GM12892 (cell line): ENCODE measurements around the gene ODAD2.
"Not testable (repeated sequence)": the region's sequence is repeated elsewhere in the genome, so short reads cannot be mapped to it uniquely, and the experiment has no call there.

Source experiments
- DNase-seq: peaks from one replicate; pipeline ENCODE4 v3.0.0; 2011; ENCODE audit not compliant: insufficient read length
- FAIRE-seq: peaks from 2 replicates; lab custom pipeline; 2011; peaks lifted over from hg19 to GRCh38; lab: Jason Lieb, UNC
- POLR2A ChIP-seq: IDR thresholded peaks from 2 replicates; pipeline ENCODE4 v1.6.1; 2011; ENCODE audit warnings: low read depth, low read length, control low read depth
- POLR2AphosphoS5 ChIP-seq: IDR thresholded peaks from 2 replicates; pipeline ENCODE4 v1.6.1; 2011; ENCODE audit warnings: low read depth, low read length, control low read depth
- TAF1 ChIP-seq: IDR thresholded peaks from 2 replicates; pipeline ENCODE4 v1.6.1; 2011; ENCODE audit warnings: low read depth, mild to moderate bottlenecking, control low read depth, low read length, borderline replicate concordance

The ODAD2 gene

DNA sequence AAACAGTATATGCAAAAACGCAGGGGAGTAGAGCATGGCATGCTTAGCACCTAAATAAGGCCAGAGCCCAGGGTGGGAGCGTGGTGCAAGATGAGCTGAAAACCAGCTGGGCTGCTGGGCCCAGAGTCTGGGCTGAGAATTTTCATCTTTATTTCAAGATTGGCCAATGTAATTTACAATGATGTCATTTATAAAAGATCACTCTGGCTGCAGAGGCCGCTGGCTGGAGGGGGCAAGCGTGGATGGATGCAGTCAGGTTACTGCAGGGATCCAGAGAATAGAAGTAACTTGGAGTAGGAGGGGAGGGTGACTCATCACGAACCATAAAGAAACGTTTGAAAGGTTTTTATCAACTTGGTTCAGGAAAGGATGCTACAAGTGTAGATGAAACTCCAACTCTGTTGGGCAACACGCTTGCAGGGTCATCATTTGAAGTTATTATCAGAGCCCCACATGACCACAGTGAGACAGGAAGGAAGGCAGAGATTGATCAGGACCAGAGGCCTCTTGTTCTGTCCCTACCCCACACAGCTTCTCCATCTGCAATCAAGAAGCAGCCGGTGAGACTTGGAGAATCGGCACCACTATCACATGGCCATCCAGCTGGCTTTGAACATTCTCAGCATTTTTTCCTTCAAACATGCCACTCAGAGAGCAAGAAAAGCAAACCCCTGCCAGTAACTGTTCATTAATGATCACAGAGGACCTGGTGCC lies 49.2 kb downstream of the ODAD2 start:
- DNase-seq (no peak), FAIRE-seq (no peak)
- no peak for TF ChIP-seq POLR2A
- no peak for TF ChIP-seq POLR2AphosphoS5
- no peak for TF ChIP-seq TAF1

DNA sequence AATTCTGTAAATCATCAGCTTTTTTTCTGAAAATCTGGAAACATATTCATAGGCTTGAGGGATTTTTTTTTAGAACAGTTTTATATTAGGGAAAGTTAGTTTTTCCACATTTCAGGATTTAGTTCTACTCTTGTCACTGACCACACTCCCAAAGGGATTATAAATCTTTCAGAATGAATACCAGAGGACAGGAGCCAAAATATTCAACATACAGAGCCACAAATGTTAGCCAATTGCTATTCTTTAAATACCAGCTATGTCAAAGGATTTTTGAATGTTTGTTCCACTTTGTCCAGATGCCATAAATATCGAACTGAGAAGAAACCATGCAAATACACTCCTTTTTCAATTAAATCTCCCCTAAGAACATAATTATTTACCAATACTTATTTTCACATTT lies 50.7 kb downstream of the ODAD2 start:
- DNase-seq (no peak), FAIRE-seq (no peak)
- no peak for TF ChIP-seq TAF1
- TF ChIP-seq POLR2A, result no peak
- TF ChIP-seq POLR2AphosphoS5, result no peak

DNA sequence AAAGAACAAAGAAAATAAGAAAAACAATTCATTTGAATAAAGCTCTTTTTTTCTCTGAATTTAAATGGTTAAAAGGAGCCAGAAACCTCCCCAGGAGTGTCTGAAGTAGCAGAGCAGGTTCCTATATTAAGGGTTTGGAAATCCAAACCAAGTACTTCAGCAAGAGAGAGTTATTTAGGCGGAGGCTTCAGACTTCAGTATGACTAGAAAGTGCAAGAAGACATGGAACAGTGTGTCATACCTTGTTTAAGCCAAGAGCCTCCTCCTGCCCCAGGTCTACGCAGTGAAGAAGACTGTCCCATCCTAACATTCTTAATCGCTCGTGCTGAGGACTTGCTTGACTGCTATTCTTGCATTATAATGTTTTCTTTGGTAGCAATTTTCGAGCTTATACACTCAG lies 51.3 kb downstream of the ODAD2 start:
- FAIRE-seq (no peak), DNase-seq (no peak)
- TF ChIP-seq POLR2A, result no peak

DNA sequence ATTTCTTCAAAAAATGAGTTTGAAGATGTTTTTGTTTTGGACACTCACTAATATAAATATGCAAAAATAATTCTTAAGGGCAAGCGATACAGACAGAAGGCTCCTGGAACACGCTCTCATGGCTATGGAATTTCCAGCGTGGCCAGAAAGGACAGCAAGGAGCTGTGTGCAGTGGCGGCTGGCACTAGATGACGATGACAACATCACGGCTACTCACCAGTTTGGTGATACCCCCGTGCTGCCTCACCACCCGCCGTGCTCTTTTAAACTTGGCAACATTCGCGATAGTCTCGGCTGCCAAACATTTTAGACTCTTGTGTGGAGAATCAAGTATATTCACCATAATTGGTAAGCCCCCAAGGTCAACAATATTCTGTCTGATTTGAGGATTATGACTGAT lies 54.9 kb downstream of the ODAD2 start:
- FAIRE-seq (no peak), DNase-seq (no peak)
- no peak for TF ChIP-seq POLR2AphosphoS5
- no peak for TF ChIP-seq POLR2A
- TF ChIP-seq TAF1, result no peak

DNA sequence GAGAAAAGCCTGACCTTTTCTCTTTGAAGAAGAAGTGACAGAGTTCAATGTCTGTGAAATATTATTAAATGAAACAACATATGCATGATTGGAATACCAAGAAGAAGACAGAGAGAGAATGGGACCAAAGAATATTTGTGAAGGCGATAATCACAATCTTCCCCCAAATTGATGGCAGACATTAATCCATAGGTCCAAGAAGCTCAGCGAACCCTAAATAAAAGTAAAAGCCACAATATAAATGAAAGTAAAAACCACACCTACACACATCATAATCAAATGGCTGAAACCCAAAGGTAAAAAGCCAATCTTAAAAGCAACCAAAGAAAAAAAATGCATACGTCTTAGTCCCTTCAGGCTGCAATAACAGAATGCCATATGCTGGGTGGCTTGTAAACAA lies 84.0 kb downstream of the ODAD2 start:
- DNase-seq (no peak), FAIRE-seq (no peak)
- TF ChIP-seq POLR2A (no peak), TAF1 (no peak), POLR2AphosphoS5 (no peak)

DNA sequence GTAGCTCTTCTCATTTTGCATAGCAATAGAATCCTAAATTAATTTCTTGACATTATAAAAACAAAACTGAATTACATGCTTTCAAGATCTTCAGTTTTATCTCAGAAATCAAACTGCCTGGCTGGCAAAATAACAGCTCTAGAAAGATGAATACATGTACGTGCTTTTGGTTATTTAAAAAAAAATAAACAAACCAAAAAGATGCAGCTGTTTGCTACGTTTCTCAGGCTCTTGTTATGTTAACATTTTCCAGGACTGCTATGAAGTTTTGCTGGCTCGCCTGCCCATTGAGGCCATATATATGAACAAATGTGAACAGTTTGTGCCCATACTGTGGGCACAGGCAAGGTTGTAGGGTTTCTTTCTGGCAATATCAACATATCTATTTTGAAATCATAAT lies 86.6 kb downstream of the ODAD2 start:
- DNase-seq, result no peak
- TF ChIP-seq POLR2A (no peak), TAF1 (no peak), POLR2AphosphoS5 (no peak)
- FAIRE-seq, result no peak

DNA sequence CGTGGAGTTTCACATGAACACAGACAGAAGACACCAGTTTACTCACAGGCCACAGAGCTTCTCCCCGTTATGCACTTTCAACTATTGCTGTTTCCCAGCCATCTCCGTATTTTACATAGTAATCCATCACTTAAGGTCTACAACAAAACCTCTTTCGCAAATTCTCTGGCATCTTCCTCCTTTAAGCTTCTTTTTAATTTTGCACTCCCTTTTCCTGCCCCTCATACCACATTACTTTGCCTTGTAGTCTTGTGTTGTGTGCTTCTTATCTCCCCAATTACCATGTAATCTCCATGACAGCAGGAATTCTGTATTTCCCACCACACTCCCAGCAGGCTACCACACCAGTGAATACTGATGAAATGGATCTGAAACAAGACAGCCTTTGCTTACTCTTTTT lies 87.3 kb downstream of the ODAD2 start:
- DNase-seq, result no peak
- FAIRE-seq, result no peak
- TF ChIP-seq TAF1, result no peak
- no peak for TF ChIP-seq POLR2A
- TF ChIP-seq POLR2AphosphoS5, result no peak

DNA sequence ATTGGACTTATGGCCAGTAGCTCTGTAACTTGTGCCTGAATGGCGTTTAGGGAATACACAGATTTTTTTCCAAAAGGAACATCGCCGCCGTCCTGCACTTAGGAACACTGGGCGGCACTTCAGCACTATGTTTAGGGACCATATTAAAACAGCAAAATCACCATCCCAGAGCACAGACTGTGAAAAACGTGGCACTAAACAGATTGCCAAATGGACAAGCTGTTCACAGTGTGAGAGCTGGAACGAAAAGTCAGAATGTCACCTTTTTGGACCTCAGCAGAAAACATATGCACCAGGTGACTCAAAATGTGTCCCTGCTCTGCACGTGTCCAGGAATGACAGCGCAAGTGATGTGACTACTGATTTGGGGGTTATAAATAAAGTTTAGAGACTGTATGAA lies 87.9 kb downstream of the ODAD2 start:
- FAIRE-seq (no peak), DNase-seq (no peak)
- TF ChIP-seq TAF1 (no peak), POLR2AphosphoS5 (no peak), POLR2A (no peak)

DNA sequence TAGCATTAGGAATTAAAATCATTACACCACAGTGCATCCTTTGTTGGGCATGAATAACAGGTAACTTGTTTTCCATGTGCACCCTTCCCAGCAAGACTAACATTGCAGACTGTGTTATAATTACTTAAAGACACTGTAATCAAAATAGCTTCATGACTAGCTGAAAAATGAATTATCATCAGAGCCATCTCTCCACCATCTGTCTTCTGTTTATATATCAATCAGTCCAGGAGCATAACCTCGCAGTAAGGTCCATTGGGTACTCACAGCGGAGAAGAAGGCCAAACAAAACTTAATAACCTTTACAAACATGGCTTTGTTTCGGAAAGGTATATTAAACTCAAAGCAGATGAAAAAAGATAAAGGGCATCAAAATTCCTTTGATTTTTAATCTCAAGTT lies 90.6 kb downstream of the ODAD2 start:
- no peak for DNase-seq
- TF ChIP-seq POLR2AphosphoS5 (no peak), TAF1 (no peak), POLR2A (no peak)
- no peak for FAIRE-seq

DNA sequence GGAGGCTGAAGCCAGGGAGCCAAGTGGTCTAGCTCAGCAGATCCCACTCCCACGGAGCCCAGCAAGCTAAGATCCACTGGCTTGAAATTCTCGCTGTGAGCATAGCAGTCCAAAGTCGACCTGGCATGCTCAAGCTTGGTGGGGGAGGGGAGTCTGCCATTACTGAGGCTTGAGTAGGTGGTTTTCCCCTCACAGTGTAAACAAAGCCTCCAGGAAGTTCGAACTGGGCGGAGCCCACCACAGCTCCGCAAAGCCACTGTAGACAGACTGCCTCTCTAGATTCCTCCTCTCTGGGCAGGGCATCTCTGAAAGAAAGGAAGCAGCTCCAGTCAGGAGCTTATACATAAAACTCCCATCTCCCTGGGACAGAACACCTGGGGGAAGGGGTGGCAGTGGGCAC lies 99.4 kb downstream of the ODAD2 start:
- DNase-seq, FAIRE-seq: not testable (repeated sequence)

DNA sequence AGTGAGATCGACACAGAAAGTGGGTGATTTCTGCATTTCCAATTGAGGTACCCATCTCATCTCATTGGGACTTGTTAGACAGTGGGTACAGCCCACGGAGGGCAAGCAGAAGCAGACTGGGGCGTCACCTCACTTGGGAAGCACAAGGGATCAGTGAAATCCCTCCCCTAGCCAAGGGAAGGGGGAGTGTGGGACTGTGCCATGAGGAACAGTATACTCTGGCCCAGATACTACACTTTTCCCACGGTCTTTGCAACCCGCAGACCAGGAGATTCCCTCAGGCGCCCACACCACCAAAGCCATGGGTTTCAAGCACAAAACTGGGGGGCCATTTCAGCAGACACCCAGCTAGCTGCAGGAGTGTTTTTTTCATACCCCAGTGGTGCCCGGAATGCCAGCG lies 99.8 kb downstream of the ODAD2 start:
- no peak for TF ChIP-seq TAF1
- no peak for TF ChIP-seq POLR2A
- TF ChIP-seq POLR2AphosphoS5, result no peak
- FAIRE-seq, result no peak
- no peak for DNase-seq

DNA sequence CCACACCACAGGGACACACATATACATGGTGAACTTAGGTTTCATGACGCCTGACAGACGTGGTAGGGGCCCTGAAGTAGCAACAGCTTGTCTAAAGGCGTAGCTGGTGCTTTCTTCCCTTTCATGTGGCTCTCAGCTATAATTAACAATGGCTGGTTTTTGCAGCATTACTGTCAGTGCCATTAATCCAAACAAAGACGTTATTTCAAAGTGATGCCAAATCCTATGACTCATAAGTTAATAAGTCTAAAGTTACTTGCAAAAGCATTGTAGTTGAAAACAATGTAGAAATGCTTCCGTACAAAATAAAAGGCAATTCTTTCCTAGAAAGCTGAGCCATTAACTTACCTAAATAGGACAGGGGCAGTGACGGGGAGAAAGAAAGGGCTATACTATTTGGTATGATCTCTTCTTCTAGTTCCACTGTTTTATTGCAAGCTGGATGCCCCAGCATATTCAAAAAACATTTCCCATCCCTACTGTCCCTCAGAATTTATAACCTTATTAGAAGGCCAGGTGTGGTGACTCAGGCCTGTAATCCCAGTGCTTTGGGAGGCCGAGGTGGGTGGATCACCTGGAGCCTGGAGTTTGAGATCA lies 105.4 kb downstream of the ODAD2 start:
- FAIRE-seq (no peak), DNase-seq (no peak)
- TF ChIP-seq TAF1 (no peak), POLR2AphosphoS5 (no peak), POLR2A (no peak)
